GM12878 (cell line): ENCODE data around the gene LIFR. TPM values are rescaled to one million over a fixed set of nuclear protein-coding genes. Genes with fewer than 3 reads are reported as not detected.

Experiments used
- ATAC-seq: fragments of 200-7000 bp; cut with Tn5 transposase; 3 replicates; pipeline ENCODE4 v1.9.1; 2020; ENCODE audit warnings: mild to moderate bottlenecking, moderate library complexity
- BruUV-seq: library from RNA; stranded (reverse); fragments of 400-500 nt; replicated peaks from 2 replicates; lab custom pipeline; 2021; lab: Mats Ljungman, UMichigan
- CTCF ChIA-PET: fragments of 300-600 bp; sonication (Branson Sonifier 250); formaldehyde crosslinking; extraction: SDS; loops from one replicate; lab custom pipeline; 2021; ENCODE audit warnings: inconsistent platforms; lab: Yijun Ruan, JAX
- POLR2A ChIA-PET: fragments of 350-600 bp; formaldehyde crosslinking; extraction: SDS; loops from one replicate; lab custom pipeline; 2021; ENCODE audit warnings: inconsistent platforms; lab: Charles Lee
- RAD21 ChIA-PET: fragments of 300-600 bp; sonication (Branson Sonifier 250); formaldehyde crosslinking; loops from one replicate; lab custom pipeline; 2023; ENCODE audit warnings: antibody characterized with exemption; ENCODE audit not compliant: unreplicated experiment; lab: Charles Lee
- SMC1A ChIA-PET: fragments of 300-600 bp; sonication (Branson Sonifier 250); formaldehyde crosslinking; loops from one replicate; lab custom pipeline; 2023; ENCODE audit not compliant: unreplicated experiment, uncharacterized antibody; lab: Charles Lee
- DNase-seq: peaks from one replicate; pipeline ENCODE4 v3.0.0-alpha.2; 2011; ENCODE audit warnings: low read depth, low spot score
- FAIRE-seq: peaks from 3 replicates; lab custom pipeline; 2011; peaks lifted over from hg19 to GRCh38; lab: Jason Lieb, UNC
- H2AFZ ChIP-seq: 2 replicates; pipeline ENCODE4 v1.6.0; 2011; ENCODE audit warnings: low read depth, low read length, control low read depth; ENCODE audit not compliant: control insufficient read depth
- H3K27ac ChIP-seq: 2 replicates; pipeline ENCODE4 v1.5.1; 2011; ENCODE audit warnings: control low read depth; ENCODE audit not compliant: control insufficient read depth, insufficient read depth
- H3K27me3 ChIP-seq, 2 experiments: replicated peaks in 1 of 2; 2 replicates each; pipeline versions ENCODE4 v1.6.0 to v1.6.1; 2011; ENCODE audit warnings: low read length in 1 of 2; ENCODE audit not compliant: control insufficient read depth in 2 of 2, insufficient read depth in 2 of 2
- H3K36me3 ChIP-seq, 2 experiments: 2 replicates each; pipeline ENCODE4 v1.5.1; 2011; ENCODE audit warnings: low read length in 1 of 2; ENCODE audit not compliant: control insufficient read depth in 2 of 2, insufficient read depth in 2 of 2
- H3K4me1 ChIP-seq: 2 replicates; pipeline ENCODE4 v1.6.1; 2011; ENCODE audit warnings: mild to moderate bottlenecking, low read length, moderate library complexity, mixed read lengths; ENCODE audit not compliant: control insufficient read depth, insufficient read depth
- H3K4me2 ChIP-seq: 2 replicates; pipeline ENCODE4 v1.6.0; 2011; ENCODE audit warnings: control low read depth; ENCODE audit not compliant: control insufficient read depth, insufficient read depth
- H3K4me3 ChIP-seq: fragments of 200-600 bp; sonication (generic); 2 replicates; pipeline ENCODE4 v1.5.1; 2016
- H3K79me2 ChIP-seq: 2 replicates; pipeline ENCODE4 v1.6.0; 2011; ENCODE audit warnings: low read length; ENCODE audit not compliant: control insufficient read depth, insufficient read depth
- H3K9ac ChIP-seq: 2 replicates; pipeline ENCODE4 v1.8.0; 2011; ENCODE audit warnings: low read length, control low read depth, mixed read lengths; ENCODE audit not compliant: control insufficient read depth, insufficient read depth
- H3K9me3 ChIP-seq: replicated peaks from 3 replicates; pipeline ENCODE4 v1.5.1; 2011; ENCODE audit warnings: mild to moderate bottlenecking, low read length; ENCODE audit not compliant: control insufficient read depth, insufficient read depth
- H4K20me1 ChIP-seq: 2 replicates; pipeline ENCODE4 v1.6.0; 2011; ENCODE audit not compliant: control insufficient read depth, insufficient read depth
- ATF7 ChIP-seq: fragments of 450-650 bp; IDR thresholded peaks from 2 replicates; pipeline ENCODE4 v1.6.1; 2016; ENCODE audit warnings: low read depth, mild to moderate bottlenecking
- CHD1 ChIP-seq: IDR thresholded peaks from 2 replicates; pipeline ENCODE4 v1.6.1; 2012; ENCODE audit warnings: low read depth, low read length, improper control_type of control experiment
- CREM ChIP-seq: IDR thresholded peaks from 2 replicates; pipeline ENCODE4 v1.6.1; 2014; ENCODE audit warnings: antibody characterized with exemption, low read depth
- GABPA ChIP-seq: IDR thresholded peaks from 2 replicates; pipeline ENCODE4 v1.6.1; 2014; ENCODE audit warnings: antibody characterized with exemption, low read depth, mild to moderate bottlenecking, inconsistent platforms
- GATAD2B ChIP-seq: fragments of 450-650 bp; conservative IDR thresholded peaks from 2 replicates; pipeline ENCODE4 v1.6.1; 2017; ENCODE audit warnings: low read depth, mild to moderate bottlenecking, moderate library complexity
- RB1 ChIP-seq: fragments of 450-650 bp; formaldehyde crosslinking; IDR thresholded peaks from 2 replicates; pipeline ENCODE4 v1.6.1; 2017; ENCODE audit warnings: mild to moderate bottlenecking, borderline replicate concordance
- SREBF2 ChIP-seq: IDR thresholded peaks from 2 replicates; pipeline ENCODE4 v1.6.1; 2012; ENCODE audit warnings: mild to moderate bottlenecking, low read length
- SRF ChIP-seq, 2 experiments: IDR thresholded peaks; 2 replicates each; pipeline ENCODE4 v1.6.1; 2011; ENCODE audit warnings: low read depth in 2 of 2, low read length in 2 of 2, mild to moderate bottlenecking in 1 of 2, moderate library complexity in 1 of 2
- TCF7 ChIP-seq: IDR thresholded peaks from 2 replicates; pipeline ENCODE4 v1.6.1; 2014; ENCODE audit warnings: antibody characterized with exemption, borderline replicate concordance
- WRNIP1 ChIP-seq: IDR thresholded peaks from 2 replicates; pipeline ENCODE4 v1.6.1; 2011; ENCODE audit warnings: low read depth, low read length, improper control_type of control experiment, borderline replicate concordance
- WGBS: methylation state at CpG from one replicate; pipeline ENCODE4 v1.1.6; 2016; ENCODE audit warnings: low lambda C conversion rate; ENCODE audit not compliant: insufficient replicate concordance, insufficient coverage; ENCODE audit errors: missing lambda C conversion rate; 5-methylcytosine and 5-hydroxymethylcytosine counted together
- in situ Hi-C: fragments of 300-500 bp; cut with MboI; formaldehyde crosslinking; loops from 9 replicates; pipeline ENCODE4 v1.14.3; 2018; ENCODE audit warnings: mixed read lengths
- intact Hi-C: fragments of 100-400 bp; cut with micrococcal nuclease; formaldehyde crosslinking; loops from one replicate; pipeline ENCODE4 v1.14.2; 2022; ENCODE audit not compliant: unreplicated experiment
- polyA plus RNA-seq, 11 experiments: library from polyadenylated mRNA; depleted of rRNA in 4 of 11; unstranded in 6 of 11; stranded (reverse) in 5 of 11; fragments of >200 nt; fragmentation: Nextera tagmentation in 4 of 11; fragmentation: Illumina TruSeq in 1 of 11; extraction: Ambion mirVana in 4 of 11; extraction: Trizol in 1 of 11; gene quantifications; 1 replicate in 1 of 11; 2 replicates in 10 of 11; pipeline versions ENCODE4 v1.2.1 to v1.2.3, GENCODE V29; 2011 to 2016; ENCODE audit warnings: inconsistent platforms in 2 of 11, missing spikeins in 2 of 11, low read depth in 1 of 11
- total RNA-seq, 4 experiments: library from RNA; depleted of rRNA in 3 of 4; stranded (reverse); fragments of >200 nt in 3 of 4; fragmentation: Illumina TruSeq in 1 of 4; extraction: Trizol in 1 of 4; gene quantifications; 2 replicates each; pipeline versions ENCODE4 v1.2.1 to v1.2.3, GENCODE V29; 2013 to 2021
- TF ChIP-seq, protein P1 (sequence below): IDR thresholded peaks from 2 replicates; pipeline ENCODE4 v1.6.1; 2012; ENCODE audit warnings: low read depth, low read length, improper control_type of control experiment

The LIFR gene
- total and polyA plus RNA-seq, 10 of the 15 experiments (the other 5 are each of a cell fraction or from before 2014, with no cell fraction given): 0.10 TPM; not detected in 9

DNA sequence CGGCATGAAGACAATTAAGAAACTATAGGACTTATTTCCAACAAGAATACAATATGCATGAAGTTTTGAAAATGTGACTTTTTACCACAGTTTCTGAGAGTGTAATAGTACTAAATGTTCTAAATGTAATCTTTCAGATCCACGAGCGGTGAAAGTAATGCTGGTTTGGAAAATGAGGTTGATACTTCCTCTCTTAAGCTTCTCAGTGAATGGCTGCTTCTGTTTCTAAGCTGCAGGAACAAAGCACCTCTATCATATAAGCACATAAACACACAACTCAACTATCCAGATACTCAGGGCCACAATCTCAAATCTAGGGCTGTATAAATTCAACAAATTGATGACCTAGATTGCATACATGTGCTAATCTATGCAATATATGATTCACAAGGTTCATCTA lies 78.3 kb downstream of the LIFR start:
- Histone ChIP-seq H3K4me1 (no peaks in the 10 kb centered on the region), H2AFZ (no peak overlapping the region), H3K79me2 (no peaks in the 10 kb centered on the region), H3K27me3 (peaks cover 0 to 2% of the 10 kb centered on the region in 2 experiments; a peak in 2 of 4 replicates), H3K9me3 (no peaks in the 10 kb centered on the region), H4K20me1 (no peaks in the 10 kb centered on the region), H3K27ac (no peak overlapping the region), H3K4me2 (no peak overlapping the region), H3K4me3 (no peak overlapping the region), H3K36me3 (no peaks in the 10 kb centered on the region), H3K9ac (no peak overlapping the region)
- no TSS peak for BruUV-seq
- intact Hi-C loops: no loop called here
- ChIA-PET SMC1A (no interaction called here), CTCF (interaction anchor here (1.2 kb wide), 1 partner anchor 36 kb away, joined by 7 read pairs; no protein-coding TSS in a partner anchor), POLR2A (no interaction called here), RAD21 (no interaction called here)
- FAIRE-seq (no peak), DNase-seq (no peak), ATAC-seq (no peak)
- in situ Hi-C loops: no loop called here
- 0% methylated on average over 3 of the region's 3 CpGs for WGBS
- TF ChIP-seq GABPA (no peak), RB1 (no peak), CREM (no peak), SREBF2 (no peak), SRF (IDR thresholded peaks at IDR 0.05; ENCODE audit: low read depth in 2 of 2, low read length in 2 of 2) (no peak), TCF7 (no peak), GATAD2B (no peak), CHD1 (no peak), WRNIP1 (no peak), ATF7 (no peak)
- TF ChIP-seq, protein P1, sequence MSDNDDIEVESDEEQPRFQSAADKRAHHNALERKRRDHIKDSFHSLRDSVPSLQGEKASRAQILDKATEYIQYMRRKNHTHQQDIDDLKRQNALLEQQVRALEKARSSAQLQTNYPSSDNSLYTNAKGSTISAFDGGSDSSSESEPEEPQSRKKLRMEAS: no peak
